ENCODE results near the gene ATP5MC3. TPM values are rescaled to one million over a fixed set of nuclear protein-coding genes. Genes with fewer than 3 reads are reported as not detected.
A peak's percentile ranks its signal among the peaks of the same experiment; 100 is the strongest.

Gene ATP5MC3
- total and polyA plus RNA-seq, 2 of the 13 experiments (the other 11 are each of a cell fraction or from before 2014, with no cell fraction given): 676 to 1,007 TPM

GRCh38 chr2:175181104-175181876 is at the start of gene ATP5MC3 (continued):
- TF ChIP-seq SOX13 (IDR thresholded peaks at IDR 0.05) (no peak), SOX13 (CRISPR knock-in tag; conservative IDR thresholded peaks at IDR 0.05 in 1 of 2, IDR thresholded peaks at IDR 0.05 in 1 of 2) (peak in 1 of 2 experiments; percentile 50; a peak in 1 of 4 replicates), EP300 (IDR thresholded peaks at IDR 0.05; ENCODE audit: low read depth in 2 of 2, low read length in 2 of 2) (peak in 1 of 2 experiments; percentile 57; a peak in 2 of 4 replicates), EP300 (CRISPR knock-in tag; IDR thresholded peaks at IDR 0.05; ENCODE audit: borderline replicate concordance) (peak; percentile 58; the same call in 1 of the 2 replicates), THYN1 (CRISPR knock-in tag; IDR thresholded peaks at IDR 0.05; ENCODE audit: borderline replicate concordance, low read depth) (no peak; the same call in 1 of the 2 replicates), TEAD2 (CRISPR knock-in tag; IDR thresholded peaks at IDR 0.05) (no peak), HMGA1 (CRISPR knock-in tag; conservative IDR thresholded peaks at IDR 0.05) (no peak), ZNF713 (CRISPR knock-in tag; IDR thresholded peaks at IDR 0.05) (0 out of 2 replicates have a peak, but pooled peaks have one; percentile 55), ZNF24 (IDR thresholded peaks at IDR 0.05) (no peak), SMYD3 (CRISPR knock-in tag; IDR thresholded peaks at IDR 0.05) (peak; percentile 94; the same call in 1 of the 2 replicates), KAT8 (CRISPR knock-in tag; IDR thresholded peaks at IDR 0.05) (peak; percentile 98), ZFP41 (CRISPR knock-in tag; IDR thresholded peaks at IDR 0.05; ENCODE audit: borderline replicate concordance) (0 out of 2 replicates have a peak, but pooled peaks have one; percentile 85), KDM6A (CRISPR knock-in tag; IDR thresholded peaks at IDR 0.05; ENCODE audit: low read depth) (no peak), ZNF558 (CRISPR knock-in tag; IDR thresholded peaks at IDR 0.05; ENCODE audit: borderline replicate concordance) (peak; percentile 80; the same call in 1 of the 2 replicates), KMT2A (CRISPR knock-in tag; IDR thresholded peaks at IDR 0.05) (peak; percentile 83), ZBTB42 (CRISPR knock-in tag; IDR thresholded peaks at IDR 0.05) (peak; percentile 72; the same call in 1 of the 2 replicates), ZNF782 (CRISPR knock-in tag; IDR thresholded peaks at IDR 0.05; ENCODE audit: borderline replicate concordance) (peak; percentile 88), ZC3H13 (CRISPR knock-in tag; IDR thresholded peaks at IDR 0.05) (peak; percentile 89), ZNF10 (CRISPR knock-in tag; IDR thresholded peaks at IDR 0.05; ENCODE audit: borderline replicate concordance, low read depth) (no peak), PTBP1 (IDR thresholded peaks at IDR 0.05; ENCODE audit: low read depth, low read length, poor library complexity, severe bottlenecking) (peak; percentile 40)
- TF ChIP-seq, protein P1, sequence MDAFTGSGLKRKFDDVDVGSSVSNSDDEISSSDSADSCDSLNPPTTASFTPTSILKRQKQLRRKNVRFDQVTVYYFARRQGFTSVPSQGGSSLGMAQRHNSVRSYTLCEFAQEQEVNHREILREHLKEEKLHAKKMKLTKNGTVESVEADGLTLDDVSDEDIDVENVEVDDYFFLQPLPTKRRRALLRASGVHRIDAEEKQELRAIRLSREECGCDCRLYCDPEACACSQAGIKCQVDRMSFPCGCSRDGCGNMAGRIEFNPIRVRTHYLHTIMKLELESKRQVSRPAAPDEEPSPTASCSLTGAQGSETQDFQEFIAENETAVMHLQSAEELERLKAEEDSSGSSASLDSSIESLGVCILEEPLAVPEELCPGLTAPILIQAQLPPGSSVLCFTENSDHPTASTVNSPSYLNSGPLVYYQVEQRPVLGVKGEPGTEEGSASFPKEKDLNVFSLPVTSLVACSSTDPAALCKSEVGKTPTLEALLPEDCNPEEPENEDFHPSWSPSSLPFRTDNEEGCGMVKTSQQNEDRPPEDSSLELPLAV (CRISPR knock-in tag; conservative IDR thresholded peaks at IDR 0.05; ENCODE audit: low read depth): no peak
- TF ChIP-seq, protein P2, sequence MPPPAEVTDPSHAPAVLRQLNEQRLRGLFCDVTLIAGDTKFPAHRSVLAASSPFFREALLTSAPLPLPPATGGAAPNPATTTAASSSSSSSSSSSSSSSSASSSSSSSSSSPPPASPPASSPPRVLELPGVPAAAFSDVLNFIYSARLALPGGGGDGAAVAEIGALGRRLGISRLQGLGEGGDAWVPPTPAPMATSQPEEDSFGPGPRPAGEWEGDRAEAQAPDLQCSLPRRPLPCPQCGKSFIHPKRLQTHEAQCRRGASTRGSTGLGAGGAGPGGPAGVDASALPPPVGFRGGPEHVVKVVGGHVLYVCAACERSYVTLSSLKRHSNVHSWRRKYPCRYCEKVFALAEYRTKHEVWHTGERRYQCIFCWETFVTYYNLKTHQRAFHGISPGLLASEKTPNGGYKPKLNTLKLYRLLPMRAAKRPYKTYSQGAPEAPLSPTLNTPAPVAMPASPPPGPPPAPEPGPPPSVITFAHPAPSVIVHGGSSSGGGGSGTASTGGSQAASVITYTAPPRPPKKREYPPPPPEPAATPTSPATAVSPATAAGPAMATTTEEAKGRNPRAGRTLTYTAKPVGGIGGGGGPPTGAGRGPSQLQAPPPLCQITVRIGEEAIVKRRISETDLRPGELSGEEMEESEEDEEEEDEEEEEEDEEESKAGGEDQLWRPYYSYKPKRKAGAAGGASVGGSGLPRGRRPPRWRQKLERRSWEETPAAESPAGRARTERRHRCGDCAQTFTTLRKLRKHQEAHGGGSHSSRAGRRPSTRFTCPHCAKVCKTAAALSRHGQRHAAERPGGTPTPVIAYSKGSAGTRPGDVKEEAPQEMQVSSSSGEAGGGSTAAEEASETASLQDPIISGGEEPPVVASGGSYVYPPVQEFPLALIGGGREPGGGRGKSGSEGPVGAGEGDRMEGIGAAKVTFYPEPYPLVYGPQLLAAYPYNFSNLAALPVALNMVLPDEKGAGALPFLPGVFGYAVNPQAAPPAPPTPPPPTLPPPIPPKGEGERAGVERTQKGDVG (CRISPR knock-in tag; IDR thresholded peaks at IDR 0.05; ENCODE audit: borderline replicate concordance): no peak
